GM19238 (cell line): ENCODE results near the gene AHCY.
"Not testable (repeated sequence)": the region's sequence is repeated elsewhere in the genome, so short reads cannot be mapped to it uniquely, and the experiment has no call there.

Experiments used
- DNase-seq: peaks from one replicate; pipeline ENCODE4 v3.0.0; 2011; ENCODE audit warnings: low spot score; ENCODE audit not compliant: insufficient read length

AHCY gene

DNA sequence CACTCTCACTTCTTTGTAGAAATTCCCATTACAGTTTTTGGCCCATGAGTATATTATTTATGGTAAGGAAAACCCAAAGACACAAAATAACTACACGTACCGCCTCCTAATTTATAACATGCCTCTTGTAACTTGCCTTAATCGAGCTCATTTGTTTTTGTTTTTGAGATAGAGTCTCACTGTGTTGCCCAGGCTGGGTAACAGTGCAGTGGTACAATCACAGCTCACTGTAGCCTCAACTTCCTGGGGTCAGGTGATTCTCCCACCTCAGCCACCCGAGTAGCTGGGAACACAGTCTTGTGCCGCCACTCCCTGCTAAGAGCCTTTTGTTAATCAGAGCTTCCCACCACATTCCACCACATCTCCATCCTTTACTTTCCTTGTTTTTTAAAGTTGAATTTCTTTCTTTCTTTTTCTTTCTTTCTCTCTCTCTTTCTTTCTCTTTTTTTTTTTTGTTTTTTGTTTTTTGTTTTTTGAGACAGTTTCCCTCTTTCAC is 46.5 kb downstream of the AHCY start:
- DNase-seq: no peak

GRCh38 chr20:34254979-34255378 is 48.2 kb downstream of the AHCY start:
- no peak for DNase-seq

DNA sequence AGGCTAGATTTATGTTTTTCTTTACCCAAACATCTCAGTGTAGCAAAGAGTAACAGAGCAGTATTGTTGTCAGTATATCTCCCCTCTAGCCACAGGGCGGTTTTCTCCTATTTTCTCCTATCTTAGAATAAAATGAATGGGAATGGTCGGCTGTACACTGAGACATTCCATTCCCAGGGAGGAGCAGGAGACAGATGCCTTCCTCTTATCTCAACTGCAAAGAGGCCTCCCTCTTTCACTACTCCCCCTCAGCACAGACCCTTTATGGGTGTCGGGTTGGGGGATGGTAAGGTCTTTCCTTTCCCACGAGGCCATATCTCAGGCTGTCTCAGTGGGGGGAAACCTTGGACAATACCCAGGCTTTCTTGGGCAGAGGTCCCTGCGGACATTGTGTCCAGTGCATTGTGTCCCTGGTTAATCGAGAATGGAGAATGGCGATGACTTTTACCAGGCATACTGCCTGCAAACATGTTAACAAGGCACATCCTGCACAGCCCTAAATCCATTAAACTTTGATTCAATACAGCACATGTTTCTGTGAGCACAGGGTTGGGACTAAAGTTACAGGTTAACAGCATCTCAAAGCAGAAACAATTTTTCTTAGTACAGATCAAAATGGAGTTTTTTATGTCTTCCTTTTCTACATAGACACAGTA is 50.6 kb downstream of the AHCY start:
- not testable (repeated sequence) for DNase-seq

- no peak for DNase-seq
These were observed 51.5 kb downstream of the AHCY start for GRCh38 chr20:34251619-34252018.

DNA sequence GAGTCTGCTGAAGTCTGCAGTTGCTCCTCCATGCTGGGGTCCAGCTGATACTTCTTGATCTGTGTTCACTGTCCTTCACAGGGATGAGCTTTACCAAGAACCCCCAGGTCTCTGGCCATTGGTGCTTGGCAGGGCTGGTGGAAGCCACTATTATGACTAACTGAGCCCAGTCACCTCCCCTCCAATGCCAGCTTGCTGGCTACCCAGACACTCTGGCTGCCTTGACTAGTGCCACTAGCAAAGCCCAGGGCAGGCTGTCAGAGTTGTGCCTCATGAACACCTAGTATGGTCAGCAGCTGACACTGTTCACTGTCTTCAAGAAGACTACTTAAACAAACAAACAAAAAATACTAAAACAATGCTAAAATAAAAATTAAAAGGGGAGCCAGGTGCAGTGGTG is 53.1 kb downstream of the AHCY start:
- no peak for DNase-seq

- no peak for DNase-seq
These were observed 53.9 kb downstream of the AHCY start for GRCh38 chr20:34249291-34249690.

DNA sequence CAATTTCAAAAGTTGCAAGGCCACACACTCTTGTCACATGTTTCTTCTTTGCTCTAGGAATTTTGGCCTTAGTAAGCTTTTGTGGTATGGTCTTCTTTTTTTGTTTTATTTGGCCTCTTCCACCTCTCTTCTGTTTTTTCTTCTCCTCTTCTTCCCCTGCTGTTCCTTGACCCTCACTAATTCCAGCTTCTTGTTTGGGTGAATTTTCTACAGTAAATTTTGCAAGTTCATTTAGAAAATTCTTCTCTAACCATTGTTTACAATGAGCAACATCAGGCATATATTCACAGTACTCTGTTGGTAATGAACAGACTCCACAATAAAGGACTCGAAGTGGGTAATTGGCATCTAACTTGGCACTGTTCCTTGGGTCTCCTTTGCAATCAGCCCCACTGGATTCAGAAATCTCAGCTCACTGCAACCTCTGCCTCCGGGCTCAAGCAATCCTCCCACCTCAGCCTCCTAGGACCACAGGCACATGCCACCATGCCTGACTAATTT is 57.0 kb downstream of the AHCY start:
- no peak for DNase-seq

GRCh38 chr20:34243377-34243776 is 59.8 kb downstream of the AHCY start:
- no peak for DNase-seq

GRCh38 chr20:34242879-34243278 is 60.3 kb downstream of the AHCY start:
- DNase-seq: no peak

DNA sequence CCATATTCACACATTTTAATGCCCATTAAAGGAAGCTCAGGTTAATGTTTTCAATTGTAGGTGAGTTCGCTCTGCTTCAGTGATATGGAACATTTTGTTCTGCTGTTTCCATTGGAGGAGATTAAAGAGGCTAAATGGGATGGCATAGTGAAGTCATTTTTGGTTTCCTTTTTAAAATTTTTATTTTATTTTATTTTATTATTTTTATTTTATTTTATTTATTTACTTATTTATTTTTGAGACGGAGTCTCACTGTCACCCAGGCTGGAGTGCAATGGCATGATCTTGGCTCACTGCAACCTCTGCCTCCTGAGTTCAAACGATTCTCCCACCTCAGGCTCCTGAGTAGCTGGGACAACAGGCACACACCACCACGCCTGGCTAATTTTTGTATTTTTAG is 61.1 kb downstream of the AHCY start:
- not testable (repeated sequence) for DNase-seq

GRCh38 chr20:34240693-34241615 is 62.2 kb downstream of the AHCY start, which contains the start of gene ASIP:
TSS of gene ASIP (plus strand) at chr20:34241423. CDS start at chr20:34260375, 18,952 bp downstream.
- no peak for DNase-seq

DNA sequence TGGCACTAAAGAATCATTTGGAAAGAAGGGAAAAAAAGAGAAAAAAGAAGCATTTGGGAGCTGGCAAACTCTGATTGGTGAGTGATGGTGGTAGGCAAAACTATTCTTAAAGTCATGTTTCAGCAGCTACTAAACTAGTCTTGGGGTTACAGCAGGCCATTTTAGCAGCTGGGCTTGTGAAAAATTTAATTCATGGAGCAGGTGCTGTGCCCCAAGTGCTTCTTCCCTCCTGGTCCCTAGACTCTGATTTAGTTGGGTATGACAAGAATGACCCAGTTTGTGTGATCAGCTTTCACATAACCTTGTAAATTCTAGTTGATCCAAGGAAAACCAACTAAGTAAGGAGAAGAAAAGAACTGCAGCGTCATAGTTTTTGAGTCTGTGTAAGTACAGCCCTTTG is 63.0 kb downstream of the AHCY start:
- no peak for DNase-seq

DNA sequence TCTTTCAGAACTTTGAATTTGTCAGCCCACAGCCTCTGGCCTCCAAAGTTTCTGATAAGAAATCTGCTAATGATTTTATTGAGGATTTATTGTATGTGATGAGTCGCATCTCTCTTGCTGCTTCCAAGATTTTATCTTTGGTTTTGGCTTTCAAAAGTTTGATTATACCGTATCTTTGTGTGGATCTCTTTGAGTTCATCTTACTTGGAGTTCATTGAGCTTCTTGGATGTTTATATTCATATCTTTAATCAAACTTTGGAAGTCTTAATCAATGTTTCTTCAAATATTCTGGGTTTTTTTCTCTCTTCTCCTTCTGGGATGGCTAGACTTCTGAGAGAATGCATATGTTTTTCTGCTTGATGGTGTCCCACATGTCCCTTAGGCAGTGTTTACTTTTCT is 65.2 kb downstream of the AHCY start:
- DNase-seq: no peak

DNA sequence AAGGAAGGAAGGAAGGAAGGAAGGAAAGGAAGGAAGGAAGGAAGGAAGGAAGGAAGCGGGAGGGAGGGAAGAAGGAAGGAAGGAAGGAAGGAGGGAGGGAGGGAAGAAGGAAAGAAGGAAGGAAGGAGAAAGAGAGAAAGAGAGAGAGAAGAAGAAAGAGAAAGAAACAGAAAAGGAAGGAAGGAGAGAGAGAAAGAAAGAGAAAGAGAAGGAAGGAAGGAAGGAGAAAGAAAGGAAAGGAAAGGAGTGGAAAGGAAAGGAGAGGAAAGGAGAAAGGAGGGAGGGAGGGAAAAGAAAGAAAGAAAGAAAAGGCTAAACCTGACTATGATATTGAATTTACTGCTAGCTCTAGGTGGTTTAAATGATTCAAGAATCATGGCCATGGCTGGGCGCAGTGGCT is 67.3 kb downstream of the AHCY start:
- DNase-seq: no peak

DNA sequence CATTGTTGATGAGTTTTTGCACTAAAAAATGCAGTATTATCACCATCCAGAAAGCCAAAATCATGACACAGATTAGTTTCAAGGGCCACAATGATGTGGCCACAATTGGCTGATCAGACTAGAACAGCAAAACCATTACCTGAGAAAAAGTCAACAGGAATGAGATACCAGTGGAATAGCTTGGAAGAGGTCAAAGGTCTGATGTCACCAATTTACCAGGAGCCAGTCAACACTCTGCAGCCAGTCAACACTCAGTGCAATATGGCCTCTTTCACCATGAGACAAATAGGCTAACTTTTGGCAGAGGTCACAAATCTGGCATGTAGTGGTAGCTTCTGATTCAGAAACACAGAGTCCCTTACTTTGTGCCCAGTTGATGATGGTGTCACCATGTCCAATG is 69.5 kb downstream of the AHCY start:
- no peak for DNase-seq

DNA sequence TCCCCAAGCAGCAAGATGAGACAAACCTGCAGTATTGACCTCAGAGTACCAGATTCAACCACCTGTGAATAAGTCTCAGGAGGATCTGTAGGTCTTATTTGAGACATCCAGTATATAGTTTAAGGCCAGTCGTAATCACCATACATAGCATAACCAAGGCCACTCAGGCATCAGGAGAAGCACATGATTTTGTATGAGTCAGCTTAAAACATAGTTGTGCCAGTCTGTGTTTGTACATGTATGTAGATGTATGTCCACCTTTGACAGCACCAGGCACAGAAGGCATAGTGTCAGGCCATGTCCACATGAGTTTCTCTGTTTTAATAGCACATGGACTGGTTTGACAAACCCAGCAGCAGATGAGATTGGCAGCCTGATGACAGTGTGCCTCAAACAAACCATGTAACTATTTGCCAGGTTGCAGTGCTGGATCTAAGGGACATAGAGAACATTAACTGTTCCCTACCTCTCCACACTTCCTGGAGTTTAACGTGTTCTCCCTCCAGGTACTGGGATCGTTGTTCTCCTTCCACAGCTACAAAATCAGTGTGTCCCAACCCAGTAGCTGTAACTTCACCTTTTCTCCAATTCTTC is 70.6 kb downstream of the AHCY start:
- DNase-seq: no peak

DNA sequence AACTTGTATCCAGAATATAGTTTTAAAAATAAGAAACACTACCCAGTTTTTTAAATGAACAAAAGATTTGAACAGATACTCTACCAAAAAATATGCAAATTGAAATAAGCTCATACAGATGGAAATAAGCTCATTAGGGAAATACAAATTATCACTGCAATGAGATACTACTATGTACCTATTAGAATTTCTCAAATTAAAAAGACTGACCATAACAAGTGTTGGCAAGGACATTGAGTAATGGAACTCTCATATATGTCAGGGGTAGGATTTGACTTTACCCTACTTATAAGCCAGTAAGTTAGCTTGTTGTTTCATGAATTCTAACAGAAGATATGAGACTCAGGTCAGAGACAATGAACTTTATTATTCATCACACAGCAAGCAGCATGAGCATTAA is 71.5 kb downstream of the AHCY start:
- no peak for DNase-seq
